HG03432 (cell line): ENCODE measurements around the gene POLR3E.

Experiments
- ATAC-seq: cut with Tn5 transposase; IDR thresholded peaks from one replicate; pipeline ENCODE4 v1.9.1; 2021; ENCODE audit warnings: mild to moderate bottlenecking, moderate library complexity; ENCODE audit not compliant: unreplicated experiment

POLR3E gene, protein sequence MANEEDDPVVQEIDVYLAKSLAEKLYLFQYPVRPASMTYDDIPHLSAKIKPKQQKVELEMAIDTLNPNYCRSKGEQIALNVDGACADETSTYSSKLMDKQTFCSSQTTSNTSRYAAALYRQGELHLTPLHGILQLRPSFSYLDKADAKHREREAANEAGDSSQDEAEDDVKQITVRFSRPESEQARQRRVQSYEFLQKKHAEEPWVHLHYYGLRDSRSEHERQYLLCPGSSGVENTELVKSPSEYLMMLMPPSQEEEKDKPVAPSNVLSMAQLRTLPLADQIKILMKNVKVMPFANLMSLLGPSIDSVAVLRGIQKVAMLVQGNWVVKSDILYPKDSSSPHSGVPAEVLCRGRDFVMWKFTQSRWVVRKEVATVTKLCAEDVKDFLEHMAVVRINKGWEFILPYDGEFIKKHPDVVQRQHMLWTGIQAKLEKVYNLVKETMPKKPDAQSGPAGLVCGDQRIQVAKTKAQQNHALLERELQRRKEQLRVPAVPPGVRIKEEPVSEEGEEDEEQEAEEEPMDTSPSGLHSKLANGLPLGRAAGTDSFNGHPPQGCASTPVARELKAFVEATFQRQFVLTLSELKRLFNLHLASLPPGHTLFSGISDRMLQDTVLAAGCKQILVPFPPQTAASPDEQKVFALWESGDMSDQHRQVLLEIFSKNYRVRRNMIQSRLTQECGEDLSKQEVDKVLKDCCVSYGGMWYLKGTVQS

DNA sequence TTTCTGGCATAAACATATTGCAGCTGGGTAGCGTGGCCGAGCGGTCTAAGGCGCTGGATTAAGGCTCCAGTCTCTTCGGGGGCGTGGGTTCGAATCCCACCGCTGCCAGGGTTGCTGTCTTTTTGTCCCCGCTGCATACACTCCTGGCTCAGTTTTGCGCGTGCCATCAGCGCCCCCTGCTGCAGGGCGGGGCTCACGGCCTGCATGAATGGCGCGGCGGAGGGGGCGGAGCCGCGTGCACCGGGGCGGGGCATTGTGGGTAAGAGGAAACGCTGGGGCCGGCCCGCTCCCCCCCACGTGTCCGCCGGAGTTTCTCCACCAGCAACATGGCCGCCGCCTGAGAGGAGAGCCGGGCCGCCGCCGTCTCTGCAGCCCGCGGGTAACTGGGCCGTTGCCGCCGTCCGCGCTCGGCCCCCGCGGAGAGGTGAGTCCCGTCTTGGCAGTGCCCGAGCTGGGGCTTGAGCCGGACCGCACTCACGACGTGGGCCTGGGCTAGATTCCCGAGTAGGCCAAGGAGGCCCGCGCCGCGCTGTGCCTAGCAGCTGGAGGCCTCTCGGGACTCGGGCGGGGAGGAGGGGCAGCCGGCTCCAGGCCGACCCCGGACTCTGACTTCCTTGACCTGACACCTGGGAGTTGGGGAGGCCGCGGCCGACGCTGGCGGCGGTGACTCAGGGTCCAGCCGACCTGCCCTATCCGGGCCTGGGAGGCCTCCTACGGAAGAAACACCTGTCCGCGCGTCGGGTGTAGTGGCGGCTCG, at the start of gene POLR3E:
TSS of gene POLR3E (plus strand) at position 296 of the 757 bp plus-strand sequence. CDS start 5,560 bp downstream, outside the sequence.
- ATAC-seq = peak; percentile 89

- no peak for ATAC-seq
These were observed 46.7 kb upstream of the POLR3E start for GRCh38 chr16:22250522-22250921.

- no peak for ATAC-seq
These were observed 44.9 kb upstream of the POLR3E start for GRCh38 chr16:22252317-22252716.

DNA sequence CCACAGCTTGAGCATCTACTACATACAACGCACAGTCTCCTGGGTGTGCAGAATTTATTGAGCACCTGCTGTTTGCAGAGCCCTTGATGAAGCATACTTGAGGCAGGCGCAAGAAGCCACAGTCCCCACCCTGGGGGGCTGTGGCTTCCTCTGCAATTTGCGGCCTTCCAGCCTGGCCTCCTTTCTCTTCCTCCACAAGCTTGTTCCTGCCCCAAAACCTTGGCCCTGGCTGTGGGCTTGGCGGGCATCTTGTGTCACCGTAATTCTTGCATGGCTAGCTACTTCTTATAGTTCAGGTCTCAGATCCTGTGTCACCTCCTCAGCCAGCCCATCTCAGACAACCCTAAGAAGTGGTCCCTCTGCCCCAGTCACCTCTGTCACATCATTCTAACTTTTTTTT, 43.9 kb upstream of the POLR3E start:
- ATAC-seq = no peak

- no peak for ATAC-seq
These were observed 41.9 kb upstream of the POLR3E start for GRCh38 chr16:22255335-22255734.

DNA sequence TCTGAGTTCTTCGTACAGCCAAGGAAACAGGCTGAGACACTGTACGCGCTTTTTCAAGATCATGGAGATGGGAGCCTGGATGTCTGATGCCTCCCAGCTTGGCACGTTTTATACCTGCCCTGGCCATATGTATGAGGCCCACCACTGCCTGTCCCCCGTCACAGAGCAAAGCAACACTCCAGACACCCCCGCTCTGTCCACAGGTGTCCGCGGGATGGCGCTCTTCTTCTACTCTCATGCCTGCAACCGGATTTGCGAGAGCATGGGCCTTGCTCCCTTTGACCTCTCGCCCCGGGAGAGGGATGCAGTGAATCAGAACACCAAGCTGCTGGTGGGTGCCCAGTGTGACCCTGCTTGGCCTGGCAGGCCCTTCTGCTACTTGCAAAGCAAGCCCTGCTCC, 39.8 kb upstream of the POLR3E start:
- ATAC-seq = no peak

DNA sequence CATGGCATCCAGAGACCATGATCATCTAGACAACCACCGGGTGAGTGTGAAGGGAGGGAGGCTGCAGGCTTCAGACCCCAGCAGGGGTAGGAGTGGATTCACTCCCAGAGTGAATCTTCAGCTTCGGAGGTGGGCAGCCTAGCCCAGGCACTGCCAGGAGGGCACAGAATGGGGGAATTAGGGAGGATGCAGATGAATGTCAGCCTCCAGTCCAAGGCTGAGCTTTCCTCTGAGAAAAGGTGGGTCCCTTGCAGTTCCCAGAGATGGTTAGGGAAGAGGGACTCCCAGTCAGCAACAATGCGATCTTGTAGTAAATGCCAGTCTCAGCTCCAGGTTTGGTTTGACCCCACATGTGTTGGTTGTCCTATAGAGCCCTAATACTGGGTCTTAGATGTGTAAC, 36.7 kb upstream of the POLR3E start:
- ATAC-seq = no peak

- ATAC-seq = no peak
These were observed 34.7 kb upstream of the POLR3E start for GRCh38 chr16:22262460-22262859.

GRCh38 chr16:22264786-22265185, 32.4 kb upstream of the POLR3E start:
- no peak for ATAC-seq

DNA sequence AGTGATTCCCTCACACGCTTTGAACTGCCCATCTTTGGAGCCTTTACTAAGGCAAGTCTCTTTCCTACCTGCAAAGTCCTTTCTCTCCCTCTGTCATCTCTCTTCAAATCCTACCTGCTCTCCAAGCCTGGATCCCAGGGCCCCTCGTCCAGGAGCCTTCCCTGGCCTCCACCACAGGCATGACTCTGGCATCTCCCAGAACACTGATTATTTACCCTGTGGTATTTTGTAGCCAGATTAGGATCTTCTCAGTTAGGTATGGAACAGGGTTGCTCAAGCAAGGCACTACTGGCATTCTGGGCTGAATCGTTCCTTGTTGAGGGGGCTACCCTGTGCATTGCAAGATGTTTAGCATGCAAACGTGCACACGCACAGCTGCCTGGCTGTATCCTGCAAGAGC, 31.9 kb upstream of the POLR3E start:
- no peak for ATAC-seq

DNA sequence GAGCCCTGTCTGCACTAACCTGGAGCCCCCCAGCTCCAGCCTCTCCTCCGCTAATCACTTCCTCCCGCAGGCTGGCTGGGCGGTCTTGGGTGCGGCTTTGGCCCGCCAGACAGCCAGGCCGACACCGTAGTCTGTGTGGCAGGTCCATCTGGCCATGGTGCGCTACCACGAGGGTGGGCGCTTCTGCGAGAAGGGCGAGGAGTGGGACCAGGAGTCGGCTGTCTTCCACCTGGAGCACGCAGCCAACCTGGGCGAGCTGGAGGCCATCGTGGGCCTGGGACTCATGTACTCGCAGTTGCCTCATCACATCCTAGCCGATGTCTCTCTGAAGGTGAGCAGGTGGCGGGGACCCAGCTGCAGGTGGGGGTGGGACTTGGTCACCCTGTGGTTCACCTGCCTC, 30.7 kb upstream of the POLR3E start:
- ATAC-seq = no peak

DNA sequence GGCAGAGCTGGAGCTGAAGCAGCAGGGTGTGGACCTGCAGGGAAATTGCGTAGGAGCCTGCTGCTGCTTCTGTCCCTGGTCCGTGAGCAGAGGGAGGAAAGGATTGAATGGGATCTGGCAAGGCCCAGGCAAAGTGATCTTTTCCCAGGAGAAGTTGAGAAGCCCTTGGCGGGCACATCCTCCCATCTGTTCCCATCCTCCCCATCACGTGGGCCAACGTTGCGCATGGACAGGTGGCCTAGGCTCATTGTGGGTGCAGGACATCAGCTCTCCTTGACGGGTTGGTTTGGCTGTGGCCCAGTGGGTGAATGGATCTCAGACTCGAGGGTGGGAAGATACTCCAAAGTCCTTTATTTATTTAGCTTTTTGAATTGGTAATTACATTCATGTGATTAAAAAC, 29.4 kb upstream of the POLR3E start:
- ATAC-seq = no peak

GRCh38 chr16:22270525-22270924, 26.7 kb upstream of the POLR3E start:
- ATAC-seq = no peak

DNA sequence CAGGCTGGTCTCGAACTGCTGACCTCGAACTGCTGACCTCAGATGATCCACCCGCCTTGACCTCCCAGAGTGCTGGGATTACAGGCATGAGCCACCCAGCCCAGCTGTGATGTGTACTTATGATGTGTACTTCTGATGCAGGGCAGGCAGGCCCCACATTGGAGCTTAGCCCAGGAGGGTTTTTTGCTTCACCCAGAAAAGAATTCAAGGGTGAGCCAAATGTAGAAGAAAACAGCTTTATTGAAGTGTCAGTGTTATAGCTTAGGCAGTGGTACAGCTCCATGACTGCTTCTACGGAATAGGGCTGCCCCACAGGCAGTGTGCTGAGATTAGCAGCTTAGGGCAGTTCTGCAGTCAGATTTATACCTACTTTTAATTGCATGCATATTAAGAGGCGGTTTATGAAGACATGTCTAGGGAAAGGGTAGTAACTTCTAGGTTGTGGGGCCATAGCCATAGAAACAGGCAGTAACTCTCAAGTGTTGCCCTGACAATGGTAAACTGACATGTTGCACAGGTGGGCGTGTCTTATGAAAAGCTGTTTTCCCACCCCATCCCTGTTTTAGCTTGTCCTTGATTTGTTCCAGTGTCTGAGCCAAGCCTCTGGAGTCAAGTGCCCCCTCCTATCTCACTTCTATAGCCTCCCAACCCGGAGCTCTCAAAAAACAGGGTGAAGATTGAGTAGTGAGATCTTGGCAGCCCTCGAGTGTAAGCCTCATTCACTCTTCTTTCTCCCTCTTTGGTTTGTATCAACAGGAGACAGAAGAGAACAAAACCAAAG, 24.1 kb upstream of the POLR3E start:
- no peak for ATAC-seq

GRCh38 chr16:22274916-22275315, 22.3 kb upstream of the POLR3E start:
- no peak for ATAC-seq

GRCh38 chr16:22278441-22279230, 18.6 kb upstream of the POLR3E start:
- no peak for ATAC-seq

GRCh38 chr16:22282254-22282892, 14.8 kb upstream of the POLR3E start:
- no peak for ATAC-seq

- ATAC-seq = no peak
These were observed 12.6 kb upstream of the POLR3E start for GRCh38 chr16:22284637-22285036.

GRCh38 chr16:22285080-22285479, 12.1 kb upstream of the POLR3E start:
- ATAC-seq = no peak

GRCh38 chr16:22291020-22291419, 6.2 kb upstream of the POLR3E start:
- no peak for ATAC-seq
